ENCODE data around the gene PDE8B.

PDE8B gene

DNA sequence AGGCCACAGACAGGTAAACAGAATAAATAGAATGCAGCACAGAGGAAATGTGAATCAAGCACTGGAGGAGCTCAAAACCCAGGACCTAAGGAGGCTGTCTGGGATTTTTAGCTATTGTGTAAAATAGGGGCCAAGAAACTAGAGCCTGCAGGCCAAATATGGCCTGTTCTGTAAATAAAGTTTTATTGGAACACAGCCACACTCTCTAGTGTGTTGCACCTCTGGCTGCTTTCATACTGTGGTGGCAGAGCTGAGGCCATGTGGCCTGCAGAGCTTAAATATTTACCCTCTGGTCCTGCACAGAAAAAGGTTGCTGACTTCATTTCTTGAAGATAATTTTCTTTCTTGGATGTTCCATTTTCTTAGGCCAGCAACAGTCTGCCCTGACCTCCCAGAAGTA lies 145.3 kb downstream of the PDE8B start:
- no peak overlapping the region for H3K27ac Mint-ChIP-seq
- no peaks in the 10 kb centered on the region for H3K27me3 Mint-ChIP-seq
- peaks cover 13% of the 10 kb centered on the region for H3K4me1 Mint-ChIP-seq
- H3K36me3 Mint-ChIP-seq (ENCODE audit: low read depth), result no peaks in the 10 kb centered on the region
- ATAC-seq, result no peak
- no peak for DNase-seq
- no peak overlapping the region for H3K4me3 Mint-ChIP-seq
- no peaks in the 10 kb centered on the region for H3K9me3 Mint-ChIP-seq

DNA sequence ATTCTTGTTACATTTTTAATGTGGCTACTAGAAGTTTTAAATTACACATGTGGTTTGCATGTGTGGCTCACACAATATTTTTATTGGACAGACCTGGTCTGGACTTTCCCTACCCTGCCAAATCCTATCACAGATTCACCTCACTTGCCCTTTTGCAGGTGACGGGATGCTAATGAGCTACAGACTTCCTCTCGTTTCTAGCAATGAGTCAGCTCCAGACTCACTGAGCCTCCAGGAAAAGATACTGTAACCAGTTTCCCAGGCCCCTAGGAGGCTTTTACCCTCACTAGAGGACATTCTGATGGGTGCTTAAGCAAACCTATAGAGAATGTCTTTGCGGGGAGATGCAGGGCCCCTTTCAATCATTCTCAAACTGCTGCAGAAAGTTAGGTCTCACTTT lies 146.3 kb downstream of the PDE8B start:
- ATAC-seq (peak; percentile 93), DNase-seq (peak; percentile 18)
- H3K9me3 Mint-ChIP-seq, result no peaks in the 10 kb centered on the region
- no peaks in the 10 kb centered on the region for H3K27me3 Mint-ChIP-seq
- no peaks in the 10 kb centered on the region for H3K36me3 Mint-ChIP-seq (ENCODE audit: low read depth)
- no peak overlapping the region for H3K27ac Mint-ChIP-seq
- H3K4me3 Mint-ChIP-seq, result no peak overlapping the region
- peaks cover 13% of the 10 kb centered on the region for H3K4me1 Mint-ChIP-seq

DNA sequence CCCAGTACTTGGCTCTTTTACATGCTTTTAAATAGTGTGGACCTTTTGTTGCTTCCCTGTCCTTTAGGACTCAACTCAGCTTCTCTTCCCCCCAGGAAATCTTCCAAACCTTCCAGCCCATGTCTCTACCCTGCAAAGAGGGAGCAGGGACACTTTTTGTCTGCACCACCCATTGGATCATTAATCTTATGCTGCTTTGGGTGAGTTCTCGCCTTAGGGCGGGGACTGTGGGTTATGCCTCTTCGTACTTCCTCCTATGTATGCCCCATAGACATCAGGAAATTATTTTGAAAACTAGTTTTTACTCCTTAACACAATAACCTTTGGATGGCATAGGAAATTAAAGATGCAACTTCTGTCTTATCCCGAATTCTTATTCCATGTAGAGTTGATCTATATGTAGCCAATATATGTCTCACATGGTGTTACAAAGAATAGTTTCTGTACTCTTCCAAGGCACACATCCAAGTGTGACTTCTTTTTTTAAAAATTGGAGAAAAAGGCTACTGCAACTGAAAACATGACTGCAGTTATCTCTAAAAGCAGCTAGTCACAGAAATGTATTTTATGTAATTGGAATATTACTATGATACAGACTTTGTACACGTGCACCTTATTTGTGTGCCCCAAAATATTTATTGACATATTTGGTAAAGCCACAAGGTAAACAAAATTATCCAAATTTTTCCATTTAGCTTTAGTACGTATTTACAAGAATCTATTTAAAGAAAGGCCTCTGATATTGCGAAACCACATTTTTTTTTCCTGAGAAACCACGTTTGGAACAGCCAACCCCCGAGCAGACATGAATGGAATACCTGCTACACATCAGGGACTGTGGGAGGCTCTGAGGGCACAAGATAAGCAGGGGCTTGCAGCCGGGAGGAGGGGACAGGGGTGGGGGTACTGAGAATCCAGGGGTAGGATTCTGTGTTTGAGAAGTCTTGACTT lies 148.1 kb downstream of the PDE8B start:
- ATAC-seq (no peak), DNase-seq (no peak)
- H3K4me1 Mint-ChIP-seq, result peaks cover 13% of the 10 kb centered on the region

DNA sequence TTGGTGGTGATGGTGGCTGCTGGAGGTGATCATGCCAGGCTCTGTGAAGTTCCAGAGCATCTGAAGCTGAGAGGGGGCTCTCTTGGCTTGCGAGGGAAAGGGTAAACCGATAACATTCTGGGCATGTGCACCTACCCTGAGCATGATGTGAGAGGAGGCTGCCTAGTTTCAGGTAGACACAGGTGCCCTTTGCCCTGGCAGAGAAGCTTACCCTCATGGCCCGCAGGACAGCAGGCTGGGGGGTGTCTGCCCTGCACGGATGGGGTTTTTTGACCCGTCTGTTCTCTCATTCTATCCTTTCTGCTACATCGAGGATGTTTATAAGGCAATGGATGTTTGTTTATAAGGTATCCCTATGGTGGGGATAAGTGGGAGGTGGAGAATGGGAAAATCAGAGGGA lies 148.8 kb downstream of the PDE8B start:
- Mint-ChIP-seq H3K9me3 (no peaks in the 10 kb centered on the region), H3K36me3 (ENCODE audit: low read depth) (no peaks in the 10 kb centered on the region), H3K27me3 (no peaks in the 10 kb centered on the region), H3K4me3 (no peak overlapping the region), H3K4me1 (peaks cover 13% of the 10 kb centered on the region), H3K27ac (no peak overlapping the region)
- DNase-seq, result no peak
- ATAC-seq, result no peak

More for the DNA sequence above, 148.1 kb downstream of the PDE8B start:
- H3K27me3 Mint-ChIP-seq, result no peaks in the 10 kb centered on the region
- H3K4me3 Mint-ChIP-seq, result no peak overlapping the region
- no peaks in the 10 kb centered on the region for H3K9me3 Mint-ChIP-seq
- no peak overlapping the region for H3K27ac Mint-ChIP-seq
- no peaks in the 10 kb centered on the region for H3K36me3 Mint-ChIP-seq (ENCODE audit: low read depth)

DNA sequence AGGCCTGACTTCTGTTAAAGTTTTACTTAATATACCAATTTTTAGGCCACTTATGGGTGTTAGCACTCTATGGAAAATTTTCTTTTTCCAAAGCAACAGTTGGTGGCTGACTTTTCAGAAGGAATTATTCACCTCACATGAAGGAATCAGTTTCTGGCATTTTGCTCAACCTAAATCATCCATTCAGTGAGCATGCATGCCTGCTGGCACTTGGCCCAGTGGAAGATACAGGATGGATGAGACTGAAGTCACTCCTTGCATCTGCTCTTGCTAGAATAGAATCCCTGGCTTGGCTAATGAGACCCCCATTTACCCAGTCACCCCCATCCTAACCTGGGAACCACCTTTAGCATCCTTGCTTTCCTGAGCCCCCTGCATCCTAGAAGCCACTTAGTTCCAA lies 149.9 kb downstream of the PDE8B start:
- Mint-ChIP-seq H3K36me3 (ENCODE audit: low read depth) (no peaks in the 10 kb centered on the region), H3K27me3 (no peaks in the 10 kb centered on the region), H3K27ac (no peak overlapping the region), H3K9me3 (no peaks in the 10 kb centered on the region), H3K4me3 (no peak overlapping the region), H3K4me1 (peaks cover 13% of the 10 kb centered on the region)
- no peak for DNase-seq
- ATAC-seq, result no peak

DNA sequence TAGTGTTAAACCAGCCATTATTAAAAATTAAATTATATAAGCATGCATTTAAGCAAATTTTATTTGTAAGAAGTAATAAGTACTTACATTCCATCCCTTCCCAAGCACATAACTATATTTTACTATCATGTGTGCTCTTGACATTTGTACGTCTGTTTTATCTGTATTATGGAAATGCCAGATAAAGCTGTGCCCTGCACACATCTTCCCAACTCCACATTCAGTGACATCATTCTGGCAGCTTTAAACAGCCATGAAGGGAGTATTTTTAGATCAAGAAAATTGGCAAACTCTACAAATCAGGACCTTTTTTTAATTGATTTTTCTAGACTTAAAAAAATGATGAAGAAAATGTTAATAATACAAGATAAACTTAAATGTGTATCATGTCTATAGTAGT lies 150.5 kb downstream of the PDE8B start:
- Mint-ChIP-seq H3K9me3 (no peaks in the 10 kb centered on the region), H3K4me3 (no peak overlapping the region), H3K27me3 (no peaks in the 10 kb centered on the region), H3K36me3 (ENCODE audit: low read depth) (no peaks in the 10 kb centered on the region), H3K27ac (no peak overlapping the region), H3K4me1 (peaks cover 13% of the 10 kb centered on the region)
- no peak for DNase-seq
- no peak for ATAC-seq

DNA sequence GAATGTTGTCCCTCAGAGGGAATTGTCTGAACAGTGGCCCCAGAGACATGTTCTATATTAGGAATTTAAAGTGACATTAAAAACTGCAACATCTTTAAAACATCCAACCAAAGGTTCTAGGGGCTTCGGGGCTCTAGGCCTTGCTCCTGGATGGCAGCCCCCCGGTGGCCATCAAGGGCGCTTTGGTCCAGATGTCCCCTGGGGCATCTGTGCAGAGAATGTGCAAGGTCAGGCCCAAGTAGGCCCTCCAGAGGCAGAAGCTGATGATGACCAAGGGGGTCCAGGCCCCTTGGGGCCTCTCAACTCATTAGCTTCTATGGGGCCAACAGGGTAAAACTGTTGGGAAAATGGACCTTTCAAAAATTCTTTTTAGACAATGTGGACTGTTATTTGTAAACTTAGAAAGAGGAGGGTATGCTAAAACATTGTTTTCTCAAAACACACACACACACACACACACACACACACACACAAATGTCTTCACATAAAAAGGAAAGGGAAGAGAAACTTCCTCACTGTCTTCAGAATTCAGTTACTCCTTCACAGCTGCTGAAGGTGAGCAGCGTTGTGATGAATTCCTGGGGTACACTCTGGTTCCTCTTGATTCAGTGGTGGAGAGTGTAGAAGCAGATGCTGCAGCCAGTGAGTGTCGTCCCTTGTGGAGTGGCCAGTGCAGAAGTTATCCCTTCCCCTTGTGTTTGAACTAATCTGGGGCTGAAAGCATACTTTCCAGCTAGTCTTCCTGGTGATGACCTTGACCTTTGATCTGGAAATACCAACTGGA lies 156.4 kb downstream of the PDE8B start:
- no peak overlapping the region for H3K4me3 Mint-ChIP-seq

DNA sequence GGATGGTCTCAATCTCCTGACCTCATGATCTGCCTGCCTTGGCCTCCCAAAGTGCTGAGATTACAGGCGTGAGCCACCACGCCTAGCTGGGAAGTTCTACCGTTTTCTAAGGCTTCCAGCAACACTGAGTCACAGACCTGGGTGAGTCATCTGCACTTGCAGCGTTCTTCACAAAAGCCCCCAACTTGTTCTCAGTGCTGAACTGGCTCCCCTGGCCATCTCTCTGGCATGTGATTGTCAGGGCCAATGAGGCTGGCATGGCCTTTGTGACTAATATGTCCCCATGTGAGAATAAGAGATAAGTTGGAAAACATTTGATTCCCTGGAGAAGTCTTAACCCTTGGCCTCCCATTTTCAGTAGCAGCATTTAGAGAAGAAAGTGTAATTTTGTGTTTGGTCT lies 157.3 kb downstream of the PDE8B start:
- peak; percentile 20 for DNase-seq
- Mint-ChIP-seq H3K4me3 (no peak overlapping the region), H3K36me3 (ENCODE audit: low read depth) (no peaks in the 10 kb centered on the region), H3K27ac (no peak overlapping the region), H3K4me1 (peaks cover 7% of the 10 kb centered on the region), H3K27me3 (no peaks in the 10 kb centered on the region), H3K9me3 (no peaks in the 10 kb centered on the region)
- peak; percentile 82 for ATAC-seq

More for the DNA sequence above, 156.4 kb downstream of the PDE8B start:
- peaks cover 7% of the 10 kb centered on the region for H3K4me1 Mint-ChIP-seq
- no peaks in the 10 kb centered on the region for H3K36me3 Mint-ChIP-seq (ENCODE audit: low read depth)
- H3K27ac Mint-ChIP-seq, result no peak overlapping the region
- no peaks in the 10 kb centered on the region for H3K9me3 Mint-ChIP-seq
- DNase-seq (no peak), ATAC-seq (no peak)
- no peaks in the 10 kb centered on the region for H3K27me3 Mint-ChIP-seq

DNA sequence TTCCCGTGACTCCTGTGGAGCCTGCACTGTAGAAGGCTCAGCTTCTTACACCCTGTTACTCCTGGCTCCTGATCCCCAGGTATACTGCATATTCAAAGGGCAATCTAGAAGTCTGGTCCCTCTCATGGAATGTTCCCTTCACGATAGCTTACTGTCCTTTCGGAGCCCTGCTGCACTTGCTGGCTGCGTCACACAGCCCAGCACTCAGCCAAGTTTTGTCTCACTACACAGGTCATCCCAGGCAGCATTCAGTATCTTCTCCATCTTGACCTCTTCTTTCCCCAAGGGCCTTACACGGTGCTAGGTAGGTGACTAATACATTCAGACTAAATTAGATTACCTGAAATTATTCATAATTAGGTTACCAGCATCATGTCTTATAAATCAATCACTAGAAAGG lies 157.9 kb downstream of the PDE8B start:
- no peak overlapping the region for H3K4me3 Mint-ChIP-seq
- H3K9me3 Mint-ChIP-seq, result no peaks in the 10 kb centered on the region
- H3K4me1 Mint-ChIP-seq, result peaks cover 7% of the 10 kb centered on the region
- ATAC-seq, result peak; percentile 30
- DNase-seq, result no peak
- peaks cover 5% of the 10 kb centered on the region for H3K27me3 Mint-ChIP-seq
- no peak overlapping the region for H3K27ac Mint-ChIP-seq
- H3K36me3 Mint-ChIP-seq (ENCODE audit: low read depth), result no peaks in the 10 kb centered on the region

DNA sequence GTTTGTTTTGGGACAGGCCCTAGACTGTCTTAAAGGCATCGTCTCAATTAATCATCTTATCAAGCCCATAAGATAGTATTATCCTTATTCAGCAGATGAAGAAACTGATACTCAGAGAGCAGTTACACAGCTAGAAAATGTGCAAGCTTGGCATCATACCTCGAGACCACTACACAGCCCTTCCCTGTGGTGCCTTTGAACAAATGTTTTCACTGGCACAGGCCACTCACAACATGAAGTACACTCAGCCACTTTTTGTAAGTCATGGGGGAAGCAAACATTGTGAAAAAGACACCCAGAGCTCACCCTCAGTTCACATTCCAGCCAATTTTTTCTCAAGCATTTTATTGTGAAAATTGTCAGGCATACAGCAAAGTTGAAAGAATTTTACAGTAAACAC lies 159.1 kb downstream of the PDE8B start:
- Mint-ChIP-seq H3K4me3 (no peak overlapping the region), H3K36me3 (ENCODE audit: low read depth) (no peaks in the 10 kb centered on the region), H3K27ac (no peak overlapping the region), H3K9me3 (no peaks in the 10 kb centered on the region), H3K4me1 (peaks cover 7% of the 10 kb centered on the region), H3K27me3 (peaks cover 5% of the 10 kb centered on the region)
- DNase-seq, result no peak
- no peak for ATAC-seq

DNA sequence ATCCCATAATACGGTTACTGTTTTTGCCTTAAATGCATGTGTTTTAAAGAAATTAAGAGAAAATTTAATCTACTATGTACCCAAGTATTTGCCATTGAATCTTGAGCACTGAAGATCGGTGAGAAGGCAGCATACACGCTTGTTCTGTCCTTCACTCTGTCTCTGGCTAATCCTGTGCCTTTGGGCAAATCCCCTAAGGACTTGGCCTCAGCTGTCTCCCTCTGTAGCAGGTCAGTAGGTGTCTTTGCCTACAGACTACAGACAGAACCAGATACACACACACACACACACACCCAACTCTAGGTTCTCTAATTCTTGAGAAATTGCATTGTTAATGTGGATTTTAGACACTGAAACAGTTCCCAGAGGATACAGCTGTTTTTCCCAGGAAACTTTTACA lies 164.2 kb downstream of the PDE8B start:
- no peak for DNase-seq
- H3K4me1 Mint-ChIP-seq, result peaks cover 11% of the 10 kb centered on the region
- peaks cover 5% of the 10 kb centered on the region for H3K27me3 Mint-ChIP-seq
- no peak overlapping the region for H3K4me3 Mint-ChIP-seq
- H3K9me3 Mint-ChIP-seq, result no peaks in the 10 kb centered on the region
- H3K36me3 Mint-ChIP-seq (ENCODE audit: low read depth), result no peaks in the 10 kb centered on the region
- H3K27ac Mint-ChIP-seq, result no peak overlapping the region
- ATAC-seq, result no peak

DNA sequence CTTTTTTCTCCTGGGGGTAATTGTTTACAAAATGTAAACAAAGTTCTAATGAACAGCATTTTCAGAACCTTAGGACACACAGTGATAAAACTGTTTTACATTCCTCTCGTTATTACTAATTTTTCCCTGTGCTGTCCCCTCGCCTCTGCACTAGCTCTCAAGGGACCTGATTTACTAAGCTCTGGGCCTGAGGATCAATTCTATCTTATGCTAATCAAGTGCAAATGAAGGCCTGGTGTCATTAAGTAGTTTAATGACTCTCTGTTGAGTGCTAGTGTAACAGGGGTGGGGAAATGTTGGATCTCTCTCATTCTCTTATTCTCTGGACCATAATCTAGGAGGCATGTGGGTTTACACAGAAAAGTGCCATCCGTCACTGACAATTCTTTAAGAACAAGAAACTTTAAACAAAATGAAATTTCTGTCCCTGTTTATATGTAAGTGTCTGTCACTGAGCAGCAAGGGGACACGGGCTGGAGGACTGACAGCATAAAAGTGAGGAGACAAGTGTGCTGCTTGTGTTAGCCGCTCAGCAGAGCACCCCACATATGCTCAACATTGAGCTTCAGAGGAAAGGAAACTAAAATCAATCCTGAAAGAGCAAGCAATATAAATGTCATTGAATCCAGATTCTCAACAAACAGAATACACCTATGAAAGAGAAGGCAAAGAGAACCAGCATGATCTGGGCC lies 166.3 kb downstream of the PDE8B start:
- H3K27ac Mint-ChIP-seq, result no peak overlapping the region
- no peak for ATAC-seq
- no peaks in the 10 kb centered on the region for H3K36me3 Mint-ChIP-seq (ENCODE audit: low read depth)
- no peaks in the 10 kb centered on the region for H3K9me3 Mint-ChIP-seq
- no peak for DNase-seq
- H3K4me1 Mint-ChIP-seq, result peaks cover 28% of the 10 kb centered on the region
- H3K4me3 Mint-ChIP-seq, result no peak overlapping the region
- H3K27me3 Mint-ChIP-seq, result peaks cover 5% of the 10 kb centered on the region

DNA sequence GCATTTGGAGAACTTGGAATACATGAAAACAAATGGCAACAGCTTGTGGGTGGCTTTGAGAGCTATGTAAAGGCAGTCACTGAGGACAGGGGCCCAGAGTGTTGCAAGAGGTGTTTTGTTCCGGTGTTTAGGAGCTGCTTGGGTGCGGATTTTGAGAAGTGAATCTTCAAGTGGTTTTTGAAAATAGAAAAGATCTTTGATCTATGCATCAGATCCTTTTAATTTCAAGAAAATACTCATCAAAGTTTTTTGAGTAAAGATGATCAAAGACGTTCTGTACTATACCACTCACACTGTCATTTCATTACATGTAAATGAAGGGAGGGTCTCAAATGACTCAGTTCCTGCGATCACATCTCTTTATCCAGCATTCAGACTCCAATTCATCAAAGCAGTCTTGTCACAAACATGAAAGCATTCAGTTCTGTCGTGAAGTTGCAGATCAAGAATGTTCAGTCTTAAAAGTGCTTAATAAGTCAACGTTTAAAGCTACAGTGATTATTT lies 169.1 kb downstream of the PDE8B start:
- ATAC-seq, result peak; percentile 93
- H3K4me1 Mint-ChIP-seq, result peaks cover 28% of the 10 kb centered on the region

DNA sequence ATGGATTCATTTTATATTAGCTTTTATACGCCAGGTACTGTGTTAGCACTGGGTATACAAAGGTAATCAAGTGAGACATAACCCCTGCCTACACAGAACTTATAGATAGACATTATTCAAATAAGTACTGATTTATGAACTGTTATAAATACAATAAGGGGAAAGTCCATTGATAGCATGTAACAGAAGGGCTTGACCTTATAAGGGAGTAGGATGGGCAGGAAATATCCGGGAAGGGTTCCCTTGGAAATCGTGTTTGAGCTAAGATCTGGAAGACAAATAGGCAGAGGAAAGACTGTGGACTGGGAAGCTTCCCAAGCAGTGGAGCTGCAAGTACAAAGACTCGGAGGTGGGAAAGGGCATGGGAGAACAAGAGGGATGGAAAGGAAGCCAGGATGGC lies 170.2 kb downstream of the PDE8B start:
- no peak overlapping the region for H3K27ac Mint-ChIP-seq
- no peaks in the 10 kb centered on the region for H3K27me3 Mint-ChIP-seq
- H3K4me3 Mint-ChIP-seq, result no peak overlapping the region
- ATAC-seq (no peak), DNase-seq (no peak)
- peaks cover 28% of the 10 kb centered on the region for H3K4me1 Mint-ChIP-seq
- no peaks in the 10 kb centered on the region for H3K36me3 Mint-ChIP-seq (ENCODE audit: low read depth)
- no peaks in the 10 kb centered on the region for H3K9me3 Mint-ChIP-seq

More for the DNA sequence above, 169.1 kb downstream of the PDE8B start:
- no peaks in the 10 kb centered on the region for H3K36me3 Mint-ChIP-seq (ENCODE audit: low read depth)
- no peak overlapping the region for H3K4me3 Mint-ChIP-seq
- peak overlapping the region; percentile 52 for H3K27ac Mint-ChIP-seq
- DNase-seq, result peak; percentile 29
- H3K27me3 Mint-ChIP-seq, result no peaks in the 10 kb centered on the region
- H3K9me3 Mint-ChIP-seq, result no peaks in the 10 kb centered on the region

Data from activated naive CD8-positive, alpha-beta T cell treated with anti-CD3 and anti-CD28 coated beads, Interleukin-2, amount 50 U/mL, for 24 hours (primary cell).